Amniotic stem cell (primary cell): ENCODE measurements around the gene LMNTD1.
"Not testable (repeated sequence)": the region's sequence is repeated elsewhere in the genome, so short reads cannot be mapped to it uniquely, and the experiment has no call there.

Source experiments
- DNase-seq: peaks from one replicate; lab custom pipeline; 2025; lab: John Stamatoyannopoulos, UW

LMNTD1 gene, protein sequence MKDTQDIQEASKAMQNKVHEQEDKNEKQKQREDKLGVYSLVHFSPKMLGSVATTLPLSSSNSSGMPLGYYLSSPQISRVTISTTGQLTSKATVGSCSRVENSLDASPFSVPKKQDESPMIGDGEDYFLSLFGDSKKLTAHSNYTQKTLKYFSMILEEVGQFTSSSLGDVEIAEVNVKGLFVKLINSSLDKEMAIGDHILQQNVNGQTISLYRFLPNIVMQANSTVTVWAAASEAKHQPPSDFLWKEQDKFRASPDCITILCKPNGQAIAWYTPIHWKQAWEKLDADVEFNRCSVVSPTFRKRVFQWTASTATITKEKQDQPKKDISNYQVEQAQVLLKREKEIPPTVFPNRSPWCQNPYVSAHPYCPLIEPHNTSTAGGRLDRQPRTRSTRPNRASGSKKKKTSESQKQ

GRCh38 chr12:25553098-25553497 lies at the start of gene LMNTD1:
Gene LMNTD1 (minus strand): TSS chr12:25553283. CDS start chr12:25552959, 324 bp downstream.
- peak; percentile 37 for DNase-seq

GRCh38 chr12:25598956-25599355 lies 45.9 kb upstream of the LMNTD1 start:
- DNase-seq: no peak

DNA sequence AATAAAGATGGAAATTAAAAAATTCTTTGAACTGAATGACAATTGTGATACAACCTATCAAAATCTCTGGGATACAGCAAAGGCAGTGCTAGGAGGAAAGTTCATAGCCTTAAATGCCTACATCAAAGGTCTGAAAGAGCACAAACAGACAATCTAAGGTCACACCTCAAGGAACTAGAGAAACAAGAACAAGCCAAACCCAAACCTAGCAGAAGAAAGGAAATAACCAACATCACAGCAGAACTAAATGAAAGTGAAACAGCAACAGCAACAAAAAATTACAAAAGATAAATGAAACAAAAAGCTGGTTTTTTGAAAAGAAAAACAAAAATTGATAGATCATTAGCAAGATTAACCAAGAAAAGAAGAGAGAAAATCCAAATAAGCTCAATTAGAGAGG lies 42.4 kb upstream of the LMNTD1 start:
- not testable (repeated sequence) for DNase-seq

DNA sequence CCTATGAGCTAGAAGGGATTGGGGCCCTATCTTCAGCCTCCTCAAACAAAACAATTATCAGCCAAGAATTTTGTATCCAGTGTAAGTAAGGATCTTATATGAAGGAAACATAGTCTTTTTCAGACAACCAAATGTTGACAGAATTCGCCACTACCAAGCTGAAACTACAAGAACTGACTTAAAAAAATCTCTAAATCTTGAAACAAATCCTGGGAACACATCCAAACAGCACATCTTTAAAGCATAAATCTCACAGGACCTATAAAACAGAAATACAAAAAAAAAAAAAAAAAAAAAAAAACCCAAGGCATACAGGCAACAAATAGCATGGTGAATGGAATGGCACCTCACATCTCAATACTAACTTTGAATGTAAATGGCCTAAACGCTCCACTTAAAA lies 41.3 kb upstream of the LMNTD1 start:
- DNase-seq: no peak

- no peak for DNase-seq
Observed at GRCh38 chr12:25592725-25593495, 39.8 kb upstream of the LMNTD1 start.

DNA sequence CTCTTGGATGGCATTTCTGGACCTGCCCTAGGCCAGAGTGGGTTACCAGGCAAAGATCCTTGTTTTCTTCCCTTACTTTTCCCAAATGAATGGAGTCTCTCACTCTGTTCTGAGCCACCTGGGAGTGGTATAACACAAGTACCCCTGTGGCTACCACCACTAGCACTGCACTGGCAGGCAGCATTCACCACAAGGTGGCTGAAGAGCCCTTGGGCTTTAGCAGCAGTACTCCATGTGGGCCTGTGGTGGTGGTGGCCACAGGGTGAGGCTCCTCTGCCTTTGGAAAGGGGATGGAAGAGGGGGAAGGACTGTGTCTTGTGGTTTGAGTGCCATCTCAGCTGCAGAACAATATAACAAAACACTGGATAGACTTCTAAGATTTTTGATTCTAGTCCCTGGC lies 38.1 kb upstream of the LMNTD1 start:
- DNase-seq: no peak

GRCh38 chr12:25590011-25590721 lies 37.1 kb upstream of the LMNTD1 start:
- no peak for DNase-seq

DNA sequence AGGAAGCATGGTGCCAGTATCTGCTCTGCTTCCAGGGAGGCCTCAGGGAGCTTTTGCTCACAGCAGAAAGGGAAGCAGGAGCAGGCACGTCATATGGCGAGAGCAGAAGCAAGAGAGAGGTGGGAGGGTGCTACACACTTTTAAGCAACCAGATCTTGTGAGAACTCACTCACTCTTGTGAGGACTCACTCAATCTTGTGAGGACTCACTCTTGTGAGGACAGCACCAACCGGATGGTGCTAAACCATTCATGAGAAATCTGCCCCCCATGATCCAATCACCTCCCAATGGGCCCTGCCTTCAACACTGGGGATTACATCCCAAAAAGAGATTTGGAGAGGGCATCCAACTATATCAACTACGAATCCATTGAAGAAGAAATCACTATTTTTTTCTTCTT lies 34.3 kb upstream of the LMNTD1 start:
- DNase-seq: no peak

GRCh38 chr12:25585662-25586061 lies 32.6 kb upstream of the LMNTD1 start:
- DNase-seq: no peak

DNA sequence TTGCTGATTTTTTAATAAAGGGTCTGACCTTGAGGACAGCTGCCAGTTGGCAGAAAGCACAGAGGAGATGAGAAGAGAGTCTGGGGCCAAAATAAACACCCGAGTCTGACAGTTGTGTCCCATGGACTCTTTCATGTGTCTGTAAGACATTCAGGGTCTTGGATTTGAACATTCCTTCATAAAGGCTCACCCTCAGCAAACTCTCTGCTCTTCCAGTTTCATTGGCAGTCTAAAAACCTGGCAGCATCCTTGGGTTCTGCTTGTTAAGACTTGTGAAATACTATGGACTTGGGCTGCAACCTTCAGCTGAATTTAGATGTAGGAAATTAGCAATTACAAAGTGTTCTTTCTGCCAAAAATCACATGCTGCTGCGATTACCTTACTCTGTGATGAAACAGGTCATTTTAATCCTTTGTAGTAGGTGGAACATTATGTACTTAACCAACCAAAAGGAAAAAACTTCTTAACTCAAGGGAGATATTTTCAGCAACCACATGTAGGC lies 32.0 kb upstream of the LMNTD1 start:
- no peak for DNase-seq

- DNase-seq: no peak
Observed at GRCh38 chr12:25584596-25584995, 31.5 kb upstream of the LMNTD1 start.

GRCh38 chr12:25583545-25583944 lies 30.5 kb upstream of the LMNTD1 start:
- DNase-seq: no peak

GRCh38 chr12:25581067-25581466 lies 28.0 kb upstream of the LMNTD1 start:
- DNase-seq: no peak

DNA sequence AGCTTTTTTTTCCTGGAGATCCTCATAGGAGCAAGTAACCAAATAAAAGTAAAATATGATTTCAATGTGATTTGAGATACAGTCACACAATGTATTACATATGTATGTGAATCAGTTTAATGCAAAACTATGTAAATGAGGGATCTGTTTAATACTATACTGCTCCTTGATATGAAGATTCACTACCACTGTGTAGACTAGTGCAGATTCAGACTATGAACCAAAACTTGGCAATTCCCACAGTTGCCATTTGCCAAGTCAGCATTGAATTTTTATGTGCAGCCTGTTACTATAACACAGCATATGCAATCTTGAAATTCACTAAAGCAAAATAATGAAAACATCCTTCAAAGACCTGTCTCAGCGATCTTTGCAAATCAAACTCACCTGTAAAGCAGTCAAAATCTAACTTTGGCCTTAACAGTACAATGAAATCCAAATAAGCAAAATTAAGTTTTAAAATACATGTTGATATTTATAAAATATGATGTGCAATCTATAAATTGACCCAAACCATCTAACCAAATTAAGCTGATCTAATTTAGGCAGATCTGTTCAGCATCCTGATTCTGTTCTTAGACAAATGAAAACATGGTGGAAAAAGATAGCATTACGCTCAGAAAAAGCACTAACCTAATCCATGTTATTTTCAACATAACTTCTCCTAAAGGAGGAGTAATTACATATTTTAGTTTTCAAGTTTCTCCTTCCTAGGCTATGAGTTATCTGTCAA lies 25.5 kb upstream of the LMNTD1 start:
- DNase-seq: no peak

DNA sequence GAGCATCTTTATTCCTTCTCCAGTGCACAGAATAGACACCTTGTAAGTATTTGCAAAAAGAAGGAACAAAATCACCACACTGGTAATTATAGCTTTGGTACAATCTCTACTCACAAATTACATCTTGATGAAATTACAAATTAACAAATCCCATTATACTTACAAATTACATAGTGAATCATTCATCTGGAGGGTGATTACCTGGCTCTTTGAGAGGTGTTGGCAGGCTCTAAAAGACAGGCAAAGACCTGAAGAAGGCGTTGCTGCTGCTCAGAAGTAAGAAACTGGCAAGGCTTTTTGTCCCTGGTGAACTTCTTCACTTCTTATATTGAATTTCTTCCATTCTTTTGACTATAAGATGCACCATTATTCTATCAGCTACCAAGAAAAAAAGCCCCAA lies 21.7 kb upstream of the LMNTD1 start:
- DNase-seq: no peak

DNA sequence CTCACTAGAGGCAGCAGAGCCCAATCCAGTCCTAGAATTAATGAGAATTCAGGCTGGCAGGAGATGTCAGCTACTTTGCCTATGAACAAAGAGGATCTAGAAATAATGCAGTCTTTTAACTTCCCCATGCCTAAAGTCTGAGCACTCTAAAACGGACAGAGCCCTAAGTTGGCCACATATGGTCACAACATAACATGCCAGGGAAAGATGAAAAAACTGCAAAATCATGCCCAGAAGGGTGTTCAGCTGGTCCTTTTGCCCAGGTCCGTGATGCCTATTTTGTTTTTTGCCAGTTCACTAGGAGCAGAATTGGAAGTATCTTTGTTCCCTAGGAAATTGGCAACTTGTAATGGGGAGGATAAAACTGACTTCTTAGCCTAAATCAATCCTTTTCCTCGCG lies 20.3 kb upstream of the LMNTD1 start:
- DNase-seq: no peak

GRCh38 chr12:25570418-25570817 lies 17.3 kb upstream of the LMNTD1 start:
- no peak for DNase-seq

DNA sequence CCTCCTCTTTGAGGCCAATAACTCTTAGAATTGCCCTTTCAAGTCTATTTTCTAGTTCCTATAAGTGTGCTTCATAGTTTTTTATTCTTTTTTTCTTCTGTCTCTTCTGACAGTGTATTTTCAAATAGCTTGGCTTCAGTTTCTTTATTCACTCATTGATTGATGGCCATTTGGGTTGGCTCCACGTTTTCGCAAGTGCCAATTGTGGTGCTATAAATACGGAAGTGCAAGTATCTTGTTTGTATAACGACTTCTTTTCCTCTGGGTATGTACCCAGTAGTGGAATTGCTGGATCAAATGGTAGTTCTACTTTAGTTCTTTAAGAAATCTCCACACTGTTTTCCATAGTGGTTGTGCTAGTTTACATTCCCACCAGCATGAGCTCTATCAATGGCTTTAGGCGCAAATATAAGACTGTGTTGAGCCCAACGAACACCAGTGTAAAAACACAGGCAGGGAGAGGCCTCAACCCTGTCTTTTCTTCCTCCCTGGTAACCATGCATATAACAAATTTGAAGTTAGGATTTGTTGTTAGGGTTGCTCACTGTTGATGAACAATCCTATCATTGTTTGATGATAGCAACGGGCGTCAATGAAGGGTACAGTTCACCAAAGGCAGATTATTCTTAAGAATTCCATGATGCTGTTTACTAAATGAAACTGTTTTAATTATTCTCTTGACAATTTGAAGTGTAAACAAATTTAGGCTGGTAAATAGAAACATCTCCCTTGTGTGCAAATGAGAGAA lies 13.3 kb upstream of the LMNTD1 start:
- no peak for DNase-seq

GRCh38 chr12:25558586-25558985 lies 5.5 kb upstream of the LMNTD1 start:
- DNase-seq: no peak

GRCh38 chr12:25557830-25558436 lies 4.8 kb upstream of the LMNTD1 start:
- peak; percentile 23 for DNase-seq

- no peak for DNase-seq
Observed at GRCh38 chr12:25556153-25556552, 3.1 kb upstream of the LMNTD1 start.
